ENCODE results near the gene S100A16. TPM values are rescaled to one million over a fixed set of nuclear protein-coding genes. Genes with fewer than 3 reads are reported as not detected.

S100A16 gene
- total and polyA plus RNA-seq, 4 donors = 72.8 to 116 (median 84.9) TPM

GRCh38 chr1:153633161-153633753, 20.3 kb upstream of the S100A16 start:
- Histone ChIP-seq H3K4me1 (ENCODE audit: control insufficient read depth in 1 of 2, insufficient read depth in 2 of 2, low read length in 2 of 2) (no peaks in the 10 kb centered on the region), H3K4me3 (ENCODE audit: low read length in 2 of 2) (no peak overlapping the region), H3K9me3 (ENCODE audit: control insufficient read depth, low read length) (no peaks in the 10 kb centered on the region), H3K27me3 (ENCODE audit: control insufficient read depth in 1 of 2, insufficient read depth in 2 of 2, low read length in 1 of 2) (no peaks in the 10 kb centered on the region), H3K27ac (ENCODE audit: low read depth in 1 of 2, low read length in 2 of 2) (peak overlapping the region in 1 of 2 donors; percentile 69), H3K36me3 (ENCODE audit: control insufficient read depth in 1 of 2, insufficient read depth in 2 of 2, low read length in 1 of 2) (peaks cover 2 to 6% of the 10 kb centered on the region in 2 donors)
- DNase-seq (no peak), ATAC-seq (ENCODE audit: low FRiP score) (peak; percentile 52)
- WGBS, 2 donors = 53 to 56% methylated on average over 18 of the region's 18 CpGs
- intact Hi-C loops (cut with DNase I) = no loop called here

DNA sequence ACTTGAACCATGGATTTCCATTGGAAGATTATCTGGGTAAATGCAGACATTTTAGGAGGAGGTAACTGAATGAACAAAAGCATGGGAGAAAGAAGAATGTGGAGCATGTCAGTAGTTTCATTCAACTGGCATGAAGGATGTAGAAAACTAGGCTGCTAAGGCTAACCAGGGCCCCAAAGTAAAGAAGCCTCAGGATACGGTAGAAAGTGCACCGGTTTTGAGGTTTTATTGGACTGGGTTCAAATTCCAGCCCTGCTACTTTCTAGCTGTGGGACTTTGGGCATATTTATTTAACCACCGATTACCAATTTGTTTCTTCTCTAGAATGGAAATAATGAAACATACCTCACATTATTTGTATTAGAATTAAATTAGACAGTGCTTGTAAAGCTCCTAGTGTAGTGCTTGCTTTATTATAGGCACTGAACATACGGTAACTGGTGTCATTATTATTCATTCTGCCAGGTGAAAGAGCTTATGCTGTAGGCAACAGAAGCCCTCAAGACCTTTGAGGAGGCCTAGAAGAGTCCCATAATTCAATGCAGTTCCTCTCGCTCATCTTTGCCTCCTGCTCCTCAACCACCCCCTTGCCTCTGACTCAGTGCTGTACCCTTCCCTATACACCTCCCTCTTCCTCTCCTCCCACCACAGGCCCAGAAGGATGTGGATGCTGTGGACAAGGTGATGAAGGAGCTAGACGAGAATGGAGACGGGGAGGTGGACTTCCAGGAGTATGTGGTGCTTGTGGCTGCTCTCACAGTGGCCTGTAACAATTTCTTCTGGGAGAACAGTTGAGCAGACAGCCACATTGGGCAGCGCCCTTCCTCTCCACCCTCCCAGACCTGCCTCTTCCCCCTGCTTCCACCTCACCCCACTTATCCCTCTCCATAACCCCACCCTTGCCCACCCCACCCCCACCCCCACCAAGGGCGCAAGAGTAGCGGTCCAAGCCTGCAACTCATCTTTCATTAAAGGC, 18.4 kb upstream of the S100A16 start:
- ATAC-seq (ENCODE audit: low FRiP score) (no peak), DNase-seq (no peak)
- Histone ChIP-seq H3K36me3 (ENCODE audit: control insufficient read depth in 1 of 2, insufficient read depth in 2 of 2, low read length in 1 of 2) (no peaks in the 10 kb centered on the region), H3K27ac (ENCODE audit: low read depth in 1 of 2, low read length in 2 of 2) (no peak overlapping the region), H3K4me1 (ENCODE audit: control insufficient read depth in 1 of 2, insufficient read depth in 2 of 2, low read length in 2 of 2) (no peaks in the 10 kb centered on the region), H3K4me3 (ENCODE audit: low read length in 2 of 2) (no peak overlapping the region), H3K9me3 (ENCODE audit: control insufficient read depth, low read length) (no peaks in the 10 kb centered on the region), H3K27me3 (ENCODE audit: control insufficient read depth in 1 of 2, insufficient read depth in 2 of 2, low read length in 1 of 2) (no peaks in the 10 kb centered on the region)
- intact Hi-C loops (cut with DNase I) = no loop called here
- 59 to 67% methylated on average over 10 of the region's 10 CpGs for WGBS, 2 donors

GRCh38 chr1:153630384-153630783, 17.4 kb upstream of the S100A16 start:
- WGBS, 2 donors = 73 to 77% methylated on average over 7 of the region's 7 CpGs
- intact Hi-C loops (cut with DNase I) = no loop called here
- peak in 1 of 2 donors; percentile 70 for DNase-seq
- Histone ChIP-seq H3K27ac (ENCODE audit: low read depth in 1 of 2, low read length in 2 of 2) (no peak overlapping the region), H3K36me3 (ENCODE audit: control insufficient read depth in 1 of 2, insufficient read depth in 2 of 2, low read length in 1 of 2) (no peaks in the 10 kb centered on the region), H3K27me3 (ENCODE audit: control insufficient read depth in 1 of 2, insufficient read depth in 2 of 2, low read length in 1 of 2) (no peaks in the 10 kb centered on the region), H3K9me3 (ENCODE audit: control insufficient read depth, low read length) (no peaks in the 10 kb centered on the region), H3K4me3 (ENCODE audit: low read length in 2 of 2) (no peak overlapping the region), H3K4me1 (ENCODE audit: control insufficient read depth in 1 of 2, insufficient read depth in 2 of 2, low read length in 2 of 2) (no peaks in the 10 kb centered on the region)
- ATAC-seq (ENCODE audit: low FRiP score) = no peak

DNA sequence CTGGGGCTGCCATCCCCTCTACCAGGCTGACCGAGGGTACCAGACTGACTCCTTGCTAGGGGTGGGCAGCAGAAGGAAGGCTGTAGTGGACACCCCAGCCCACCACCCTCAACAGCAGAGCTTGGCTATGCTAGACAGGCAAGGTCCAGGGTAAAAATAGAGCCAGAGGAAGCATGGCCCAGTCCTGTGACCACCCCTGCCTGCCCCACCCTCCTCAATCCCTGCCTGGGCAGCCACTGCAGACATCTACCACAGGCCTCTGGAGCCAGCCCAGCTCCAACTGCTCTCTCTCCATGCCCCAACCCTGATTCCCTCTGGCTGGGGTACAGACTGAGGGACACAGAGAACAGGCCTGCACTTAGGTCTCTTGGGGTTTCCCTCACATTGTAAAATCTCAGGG, 17.0 kb upstream of the S100A16 start:
- peak; percentile 60 to 65 for DNase-seq
- no peaks in the 10 kb centered on the region for H3K4me1 ChIP-seq (ENCODE audit: control insufficient read depth in 1 of 2, insufficient read depth in 2 of 2, low read length in 2 of 2)
- intact Hi-C loops (cut with DNase I) = loop anchor here in 1 of 2 donors (5.0 kb wide), 1 partner anchor 123 kb away; no protein-coding TSS in a partner anchor
- WGBS, 2 donors = 71 to 73% methylated on average over 1 of the region's 1 CpG
- no peaks in the 10 kb centered on the region for H3K27me3 ChIP-seq (ENCODE audit: control insufficient read depth in 1 of 2, insufficient read depth in 2 of 2, low read length in 1 of 2)
- no peak overlapping the region for H3K4me3 ChIP-seq (ENCODE audit: low read length in 2 of 2)
- no peaks in the 10 kb centered on the region for H3K36me3 ChIP-seq (ENCODE audit: control insufficient read depth in 1 of 2, insufficient read depth in 2 of 2, low read length in 1 of 2)
- H3K9me3 ChIP-seq (ENCODE audit: control insufficient read depth, low read length) = no peaks in the 10 kb centered on the region
- no peak for ATAC-seq (ENCODE audit: low FRiP score)
- peak overlapping the region in 1 of 2 donors; percentile 6 for H3K27ac ChIP-seq (ENCODE audit: low read depth in 1 of 2, low read length in 2 of 2)

GRCh38 chr1:153629343-153629665, 16.4 kb upstream of the S100A16 start:
- 68 to 81% methylated on average over 5 of the region's 5 CpGs for WGBS, 2 donors
- DNase-seq = peak in 1 of 2 donors; percentile 41
- intact Hi-C loops (cut with DNase I) = loop anchor here in 1 of 2 donors (5.0 kb wide), 1 partner anchor 122 kb away; no protein-coding TSS in a partner anchor

GRCh38 chr1:153628638-153629342, 15.9 kb upstream of the S100A16 start:
- peak in 1 of 2 donors; percentile 61 for DNase-seq
- Histone ChIP-seq H3K27me3 (ENCODE audit: control insufficient read depth in 1 of 2, insufficient read depth in 2 of 2, low read length in 1 of 2) (no peaks in the 10 kb centered on the region), H3K4me3 (ENCODE audit: low read length in 2 of 2) (no peak overlapping the region), H3K36me3 (ENCODE audit: control insufficient read depth in 1 of 2, insufficient read depth in 2 of 2, low read length in 1 of 2) (no peaks in the 10 kb centered on the region), H3K4me1 (ENCODE audit: control insufficient read depth in 1 of 2, insufficient read depth in 2 of 2, low read length in 2 of 2) (no peaks in the 10 kb centered on the region), H3K9me3 (ENCODE audit: control insufficient read depth, low read length) (no peaks in the 10 kb centered on the region), H3K27ac (ENCODE audit: low read depth in 1 of 2, low read length in 2 of 2) (no peak overlapping the region)
- 68 to 79% methylated on average over 6 of the region's 6 CpGs for WGBS, 2 donors
- intact Hi-C loops (cut with DNase I) = loop anchor here in 1 of 2 donors (5.0 kb wide), 1 partner anchor 121 kb away; no protein-coding TSS in a partner anchor
- no peak for ATAC-seq (ENCODE audit: low FRiP score)

More at GRCh38 chr1:153629343-153629665, 16.4 kb upstream of the S100A16 start:
- Histone ChIP-seq H3K27me3 (ENCODE audit: control insufficient read depth in 1 of 2, insufficient read depth in 2 of 2, low read length in 1 of 2) (no peaks in the 10 kb centered on the region), H3K9me3 (ENCODE audit: control insufficient read depth, low read length) (no peaks in the 10 kb centered on the region), H3K27ac (ENCODE audit: low read depth in 1 of 2, low read length in 2 of 2) (no peak overlapping the region), H3K4me1 (ENCODE audit: control insufficient read depth in 1 of 2, insufficient read depth in 2 of 2, low read length in 2 of 2) (no peaks in the 10 kb centered on the region), H3K4me3 (ENCODE audit: low read length in 2 of 2) (no peak overlapping the region), H3K36me3 (ENCODE audit: control insufficient read depth in 1 of 2, insufficient read depth in 2 of 2, low read length in 1 of 2) (no peaks in the 10 kb centered on the region)
- no peak for ATAC-seq (ENCODE audit: low FRiP score)

GRCh38 chr1:153627715-153628626, 15.0 kb upstream of the S100A16 start, which contains the start of gene S100A1:
S100A1 (plus strand) TSS chr1:153628434; CDS start chr1:153630522, 2,088 bp downstream.
- H3K4me1 ChIP-seq (ENCODE audit: control insufficient read depth in 1 of 2, insufficient read depth in 2 of 2, low read length in 2 of 2) = no peaks in the 10 kb centered on the region
- 60 to 62% methylated on average over 10 of the region's 10 CpGs for WGBS, 2 donors
- H3K4me3 ChIP-seq (ENCODE audit: low read length in 2 of 2) = peak within 1 kb of the TSS in 1 of 2 donors; percentile 39
- intact Hi-C loops (cut with DNase I) = loop anchor here in 1 of 2 donors (5.0 kb wide), 1 partner anchor 121 kb away; no protein-coding TSS in a partner anchor
- no peaks in the 10 kb centered on the region for H3K9me3 ChIP-seq (ENCODE audit: control insufficient read depth, low read length)
- H3K27ac ChIP-seq (ENCODE audit: low read depth in 1 of 2, low read length in 2 of 2) = peak within 1 kb of the TSS; percentile 64 to 85
- no peaks in the 10 kb centered on the region for H3K27me3 ChIP-seq (ENCODE audit: control insufficient read depth in 1 of 2, insufficient read depth in 2 of 2, low read length in 1 of 2)
- ATAC-seq (ENCODE audit: low FRiP score) (no peak), DNase-seq (peak in 1 of 2 donors; percentile 73)
- H3K36me3 ChIP-seq (ENCODE audit: control insufficient read depth in 1 of 2, insufficient read depth in 2 of 2, low read length in 1 of 2) = no peaks in the 10 kb centered on the region
